Skeletal muscle cell (primary cell): ENCODE measurements around the gene ETFDH.
A peak's percentile ranks its signal among the peaks of the same experiment; 100 is the strongest.
"Not testable (repeated sequence)": the region's sequence is repeated elsewhere in the genome, so short reads cannot be mapped to it uniquely, and the experiment has no call there.

Experiments used
- DNase-seq: peaks from one replicate; pipeline ENCODE4 v3.0.0-alpha.2; 2010; ENCODE audit warnings: low read depth
- H3K4me3 ChIP-seq: 2 replicates; pipeline ENCODE4 v1.5.1; 2011; ENCODE audit warnings: low read depth, mild to moderate bottlenecking, control low read depth, low read length, moderate library complexity

Gene ETFDH

DNA sequence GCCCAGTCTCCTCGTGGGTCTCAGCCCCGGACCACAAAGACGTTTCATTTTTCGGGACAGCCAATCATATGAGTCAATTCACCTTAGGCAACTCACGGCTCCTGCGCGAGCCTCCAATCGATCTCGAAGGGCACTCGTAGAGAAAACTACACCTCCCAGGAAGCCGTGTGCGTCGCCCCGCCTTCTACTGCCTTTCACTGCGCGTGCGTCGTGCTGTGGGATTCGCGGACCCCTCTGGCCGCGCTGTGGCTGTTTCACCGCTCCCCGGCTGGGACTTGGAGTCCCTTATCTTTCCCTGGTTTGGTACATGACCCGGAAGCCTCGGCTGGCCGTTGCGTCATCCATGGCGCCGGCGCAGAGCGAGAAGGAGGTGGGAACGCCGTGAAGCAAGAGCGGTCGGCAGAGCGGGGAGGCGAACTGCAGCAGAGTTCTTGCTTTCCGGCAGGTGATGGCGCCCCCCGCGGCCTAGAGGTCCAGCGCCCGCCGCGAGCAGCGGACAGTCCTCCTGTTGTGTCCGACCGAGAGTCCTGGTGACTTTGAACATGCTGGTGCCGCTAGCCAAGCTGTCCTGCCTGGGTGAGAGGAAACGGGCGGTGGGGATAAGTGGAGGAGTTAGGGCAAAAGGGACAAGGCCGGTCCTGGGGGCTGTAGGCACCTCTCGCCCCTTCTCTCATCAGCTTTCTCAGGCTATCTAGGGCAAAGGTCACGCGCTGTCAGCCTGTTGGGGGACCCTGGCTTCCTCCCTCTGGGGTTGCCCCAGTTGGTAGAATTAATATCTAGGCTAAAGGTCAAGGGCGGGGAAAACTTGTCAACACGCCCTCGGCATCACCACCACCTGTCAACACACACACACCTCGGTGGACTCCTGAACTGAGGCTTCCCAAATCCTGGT is at the start of gene ETFDH:
Gene ETFDH (plus strand): TSS at position 382 of the 892 bp plus-strand sequence. CDS start 161 bp downstream, at position 543.
- peak within 1 kb of the TSS; percentile 82 for H3K4me3 ChIP-seq
- peak; percentile 98 for DNase-seq

DNA sequence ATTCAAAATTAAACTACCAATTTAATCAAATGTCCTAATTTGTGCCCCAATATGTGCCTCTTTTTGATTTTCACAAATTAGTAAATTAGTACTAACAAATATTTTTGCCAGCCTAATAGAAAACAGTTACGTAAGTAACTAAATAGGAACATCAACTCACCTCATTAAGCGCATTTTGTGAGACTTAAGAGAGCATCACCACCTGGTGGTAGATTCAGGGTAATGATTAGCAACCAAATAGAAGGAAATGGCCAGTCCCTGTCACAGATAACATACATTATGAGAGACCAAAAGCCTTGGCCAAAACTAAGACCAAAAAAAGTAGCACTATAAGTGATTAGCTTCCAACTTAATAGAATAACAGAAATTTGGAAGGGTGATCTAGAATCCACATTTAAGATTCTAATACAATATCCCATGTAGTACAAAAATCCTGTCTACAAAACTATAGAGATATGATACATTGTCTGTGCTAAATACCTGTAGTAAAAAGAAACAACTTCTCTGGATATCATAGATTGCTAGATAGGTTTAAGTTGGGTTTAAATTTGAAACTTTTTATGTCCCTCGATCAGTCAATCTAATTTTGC is 47.1 kb upstream of the ETFDH start:
- no peak overlapping the region for H3K4me3 ChIP-seq
- peak; percentile 11 for DNase-seq

GRCh38 chr4:158625544-158625943 is 46.6 kb upstream of the ETFDH start:
- no peak overlapping the region for H3K4me3 ChIP-seq
- DNase-seq, result no peak

GRCh38 chr4:158630893-158631292 is 41.2 kb upstream of the ETFDH start:
- no peak overlapping the region for H3K4me3 ChIP-seq
- peak; percentile 18 for DNase-seq

- DNase-seq, result no peak
Observed at GRCh38 chr4:158636619-158637018, 35.5 kb upstream of the ETFDH start.

DNA sequence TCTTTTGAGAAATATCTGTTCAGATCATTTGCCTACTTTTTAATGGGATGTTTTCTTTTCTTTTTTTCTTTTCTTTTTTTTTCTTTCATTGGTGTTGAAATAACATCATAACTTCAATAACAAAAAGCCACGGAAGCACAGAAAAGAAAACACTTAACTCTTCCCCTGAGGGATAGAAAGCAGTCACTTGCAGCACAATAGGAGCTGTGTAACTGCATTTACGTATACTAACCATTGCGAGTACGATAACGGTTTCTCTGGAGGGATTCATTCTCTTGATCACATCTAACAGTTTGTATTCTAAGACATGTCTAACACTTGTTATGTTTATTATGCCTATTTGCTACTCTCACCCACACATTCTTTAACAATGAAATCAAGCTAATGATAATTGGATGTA is 27.7 kb upstream of the ETFDH start:
- DNase-seq, result no peak
- no peak overlapping the region for H3K4me3 ChIP-seq

More at GRCh38 chr4:158636619-158637018, 35.5 kb upstream of the ETFDH start:
- H3K4me3 ChIP-seq, result no peak overlapping the region

GRCh38 chr4:158644760-158645159 is 27.3 kb upstream of the ETFDH start:
- DNase-seq, result no peak
- no peak overlapping the region for H3K4me3 ChIP-seq

DNA sequence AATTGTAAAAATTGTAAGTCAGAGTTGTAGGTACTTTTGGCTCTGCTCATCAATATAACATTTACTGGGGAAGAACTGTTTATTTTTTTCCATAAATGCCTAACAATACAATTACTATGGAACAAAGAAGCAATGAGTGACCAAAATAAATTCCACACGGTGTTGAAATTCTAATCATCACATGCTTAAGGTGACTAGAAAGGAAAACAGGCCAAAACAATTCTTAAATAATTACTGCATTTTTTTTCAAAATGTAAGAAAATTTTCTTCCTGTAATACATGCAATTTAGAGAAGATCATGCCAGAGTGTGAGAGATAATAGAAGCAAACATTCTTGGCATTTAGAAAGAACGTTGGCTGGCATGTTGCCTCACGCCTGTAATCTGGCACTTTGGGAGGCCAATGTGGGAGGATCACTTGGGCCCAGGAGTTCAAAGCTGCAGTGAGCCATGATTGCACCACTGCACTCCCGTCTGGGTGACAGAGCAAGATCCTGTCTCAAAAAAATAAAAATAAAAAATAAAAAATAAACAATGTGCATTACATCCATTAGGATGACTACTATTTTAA is 22.9 kb upstream of the ETFDH start:
- no peak for DNase-seq
- H3K4me3 ChIP-seq, result no peak overlapping the region

- no peak overlapping the region for H3K4me3 ChIP-seq
- no peak for DNase-seq
Observed at GRCh38 chr4:158652920-158653319, 19.2 kb upstream of the ETFDH start.

DNA sequence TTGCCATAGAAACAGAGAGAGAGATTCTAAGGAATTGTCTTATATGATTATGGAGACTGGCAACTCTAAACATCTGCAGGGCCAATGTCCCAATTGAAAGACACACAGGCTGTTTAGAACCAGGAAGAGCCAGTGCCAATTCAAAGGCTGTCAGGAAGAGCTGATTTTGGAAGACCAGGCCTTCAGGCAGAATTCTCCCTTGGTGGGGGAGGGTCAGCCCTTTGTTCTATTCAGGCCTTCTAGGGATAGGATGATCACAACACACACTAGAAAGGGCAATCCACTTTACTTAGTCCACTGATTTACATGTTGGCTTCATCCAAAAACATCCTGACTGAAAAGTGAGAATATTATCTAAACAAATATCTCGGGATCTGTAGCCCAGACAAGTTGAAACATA is 15.7 kb upstream of the ETFDH start:
- no peak for DNase-seq
- H3K4me3 ChIP-seq, result no peak overlapping the region

DNA sequence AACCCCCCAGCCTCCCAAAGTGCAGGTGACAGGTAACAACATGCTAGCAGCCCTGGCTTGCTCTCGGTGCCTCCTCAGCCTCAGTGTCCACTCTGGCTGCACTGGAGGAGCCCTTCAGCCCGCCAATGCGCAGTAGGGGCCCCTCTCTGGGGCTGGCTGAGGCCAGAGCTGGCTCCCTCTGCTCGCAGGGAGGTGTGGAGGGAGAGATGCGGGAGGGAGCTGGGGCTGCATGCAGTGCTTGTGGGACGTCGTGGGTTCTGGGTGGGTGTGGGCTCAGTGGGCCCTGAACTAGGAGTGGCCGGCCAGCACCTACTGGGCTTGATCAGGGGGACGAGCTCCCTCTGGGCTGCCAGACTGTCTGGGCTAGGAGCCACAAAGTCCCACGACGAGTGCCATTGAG is 14.8 kb upstream of the ETFDH start:
- H3K4me3 ChIP-seq, result no peak overlapping the region
- DNase-seq, result no peak

- not testable (repeated sequence) for DNase-seq, H3K4me3 ChIP-seq
Observed at GRCh38 chr4:158663255-158663654, 8.8 kb upstream of the ETFDH start.

- H3K4me3 ChIP-seq, DNase-seq: not testable (repeated sequence)
Observed at GRCh38 chr4:158663707-158664625, 8.1 kb upstream of the ETFDH start.

DNA sequence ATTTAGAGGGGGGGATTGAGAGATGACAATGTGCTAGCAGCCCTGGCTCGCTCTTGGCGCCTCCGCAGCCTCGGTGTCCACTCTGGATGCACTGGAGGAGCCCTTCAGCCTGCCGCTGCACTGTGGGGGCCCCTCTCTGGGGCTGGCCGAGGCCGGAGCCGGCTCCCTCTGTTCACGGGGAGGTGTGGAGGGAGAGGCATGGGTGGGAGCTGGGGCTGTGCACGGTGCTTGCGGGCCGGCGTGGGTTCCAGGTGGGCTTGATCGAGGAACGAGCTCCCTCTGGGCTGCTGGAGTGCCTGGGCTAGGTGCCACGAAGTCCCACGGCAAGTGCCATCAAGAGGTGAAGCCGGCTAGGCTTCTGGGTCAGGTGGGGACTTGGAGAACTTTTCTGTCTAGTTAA is 7.3 kb upstream of the ETFDH start:
- DNase-seq, result no peak

DNA sequence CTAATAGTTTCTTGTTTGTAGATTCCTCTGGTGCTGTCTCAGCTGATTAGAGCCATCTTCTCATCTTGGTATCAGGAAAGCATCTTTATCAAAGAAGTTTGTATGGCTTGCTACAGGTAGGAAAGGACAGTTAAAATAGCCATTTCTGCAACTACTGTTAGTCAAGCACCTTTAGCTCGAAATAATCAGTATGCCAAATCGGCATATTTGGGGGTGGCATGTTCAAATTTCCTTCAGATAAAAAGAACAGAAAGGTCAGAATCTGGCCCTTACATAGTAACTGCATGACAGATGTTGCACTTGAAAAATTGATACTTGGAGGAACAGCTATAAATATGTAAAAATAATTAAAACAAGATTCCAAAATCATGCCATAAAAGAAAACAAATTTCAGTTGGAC is 5.2 kb upstream of the ETFDH start:
- no peak overlapping the region for H3K4me3 ChIP-seq
- no peak for DNase-seq

More for the DNA sequence above, 7.3 kb upstream of the ETFDH start:
- no peak overlapping the region for H3K4me3 ChIP-seq

DNA sequence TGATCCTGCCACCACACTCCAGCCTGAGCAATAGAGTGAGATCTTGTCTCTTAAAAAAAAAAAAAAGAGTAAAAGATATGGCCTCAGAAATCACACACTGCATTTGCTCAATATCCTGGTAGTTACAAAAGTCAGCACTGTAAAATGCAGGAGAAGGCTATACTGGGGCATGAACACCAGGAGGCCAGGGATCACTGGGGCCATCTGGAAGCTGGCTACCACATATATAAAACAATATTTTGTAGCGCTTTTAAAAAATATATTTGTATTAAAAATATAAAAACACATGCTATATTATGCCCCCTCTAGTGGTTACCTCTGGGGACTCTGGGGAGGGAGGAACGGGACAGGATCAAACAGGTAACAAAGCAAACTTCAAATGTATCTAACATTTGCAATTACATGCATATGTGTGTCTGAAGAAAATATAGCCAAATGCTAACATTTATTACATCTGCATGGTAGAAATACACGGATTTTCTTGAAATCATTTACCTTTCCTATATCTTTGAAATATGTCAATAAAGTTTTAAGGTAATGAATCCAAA is 4.4 kb upstream of the ETFDH start:
- no peak for DNase-seq
- H3K4me3 ChIP-seq, result no peak overlapping the region

- no peak for DNase-seq
- H3K4me3 ChIP-seq, result no peak overlapping the region
Observed at GRCh38 chr4:158669310-158669709, 2.8 kb upstream of the ETFDH start.

DNA sequence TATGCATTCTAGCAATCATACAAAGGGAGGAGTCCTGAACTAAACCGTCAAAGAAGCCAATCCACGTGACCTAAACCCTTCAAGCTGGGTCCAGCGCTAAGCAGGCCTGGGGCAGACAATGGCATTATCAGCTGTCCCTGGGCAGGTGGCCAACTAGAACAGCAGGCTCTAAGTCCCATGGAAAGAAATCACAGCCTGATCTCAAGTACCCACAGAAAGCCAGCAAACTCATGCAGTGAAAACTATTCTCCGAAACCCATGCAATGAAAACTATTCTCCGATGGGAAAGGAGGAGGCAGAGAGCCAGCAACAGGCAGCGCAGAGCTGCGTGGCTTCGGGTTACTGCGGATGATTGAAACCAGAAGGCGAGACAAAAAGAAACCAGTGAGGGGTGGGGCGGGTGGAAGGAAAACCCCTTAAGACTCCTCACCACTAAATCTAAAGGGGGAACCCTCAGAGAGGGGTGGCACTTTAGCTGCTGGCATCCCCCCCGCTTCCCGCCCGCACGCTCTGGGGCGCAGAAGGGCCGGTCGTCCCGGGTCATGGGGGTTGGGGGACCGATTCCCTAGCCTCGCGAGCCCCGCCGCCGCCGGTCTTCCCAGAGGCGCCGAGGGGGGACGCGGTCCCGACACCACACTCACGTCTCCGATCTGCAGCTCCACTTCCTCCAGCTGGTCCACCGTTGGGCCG is 976 bp upstream of the ETFDH start:
- peak; percentile 62 for DNase-seq
- peak overlapping the region; percentile 82 for H3K4me3 ChIP-seq

DNA sequence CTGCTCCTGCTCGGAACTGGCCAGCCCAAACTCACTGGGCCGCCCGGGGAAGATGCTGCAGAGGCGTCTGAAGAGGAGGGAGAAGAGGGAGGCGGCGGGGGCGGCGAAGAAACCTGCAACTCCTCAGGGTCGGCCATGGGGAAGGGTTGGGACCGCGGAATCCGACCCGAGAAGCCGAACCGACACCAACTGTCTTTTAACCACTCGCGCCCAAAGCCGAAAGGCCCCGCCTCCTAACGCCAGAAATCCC is 506 bp upstream of the ETFDH start, which contains the start of gene C4orf46:
Gene C4orf46 (minus strand): TSS at position 223 of the 250 bp plus-strand sequence. CDS start 86 bp downstream, at position 137.
- peak within 1 kb of the TSS; percentile 82 for H3K4me3 ChIP-seq
- no peak for DNase-seq
